WTC11 (cell line): Measurements from ENCODE around the gene SREBF2. TPM values are rescaled to one million over a fixed set of nuclear protein-coding genes. Genes with fewer than 3 reads are reported as not detected.

ENCODE experiments used
- ATAC-seq: fragments of 200-7000 bp; cut with Tn5 transposase; 2 replicates; pipeline ENCODE4 v1.10.0; 2021; ENCODE audit warnings: mild to moderate bottlenecking, moderate library complexity
- Bru-seq: library from RNA; stranded (reverse); fragments of 400-500 nt; gene quantifications from one replicate; lab custom pipeline; 2021; lab: Mats Ljungman, UMichigan
- CTCF ChIA-PET: fragments of 300-600 bp; sonication (Branson Sonifier 250); formaldehyde crosslinking; loops from one replicate; lab custom pipeline; 2021; ENCODE audit warnings: antibody characterized with exemption; lab: Charles Lee
- POLR2A ChIA-PET: fragments of 350-600 bp; sonication (Branson Sonifier 250); formaldehyde crosslinking; loops from one replicate; lab custom pipeline; 2021; ENCODE audit warnings: antibody characterized with exemption; lab: Charles Lee
- DNase-seq: peaks from one replicate; pipeline ENCODE4 v3.0.0; 2021; ENCODE audit warnings: low spot score
- H3K27ac Mint-ChIP-seq: 2 replicates; pipeline ENCODE4 v1.8.0; 2021; ENCODE audit warnings: mixed read lengths
- H3K27me3 Mint-ChIP-seq: 2 replicates; pipeline ENCODE4 v1.8.0; 2021; ENCODE audit warnings: low read depth, mild to moderate bottlenecking, moderate library complexity, mixed read lengths
- H3K36me3 Mint-ChIP-seq: 2 replicates; pipeline ENCODE4 v1.8.0; 2021; ENCODE audit warnings: mixed read lengths
- H3K4me1 Mint-ChIP-seq: 2 replicates; pipeline ENCODE4 v1.8.0; 2022; ENCODE audit warnings: mixed read lengths
- H3K4me3 Mint-ChIP-seq: 2 replicates; pipeline ENCODE4 v1.8.0; 2021; ENCODE audit warnings: mild to moderate bottlenecking, moderate library complexity, mixed read lengths
- H3K9me3 Mint-ChIP-seq: 2 replicates; pipeline ENCODE4 v1.8.0; 2021; ENCODE audit warnings: mixed read lengths
- ATF1 ChIP-seq: sonication (generic); formaldehyde crosslinking; IDR thresholded peaks from 2 replicates; pipeline ENCODE4 v1.8.1; 2023; ENCODE audit warnings: mild to moderate bottlenecking, moderate library complexity, missing genetic modification reagents
- ATF2 ChIP-seq: sonication (generic); formaldehyde crosslinking; IDR thresholded peaks from 2 replicates; pipeline ENCODE4 v1.8.1; 2022; ENCODE audit warnings: low read depth, missing genetic modification reagents, borderline replicate concordance
- ATF6 ChIP-seq: sonication (generic); formaldehyde crosslinking; IDR thresholded peaks from 2 replicates; pipeline ENCODE4 v1.8.1; 2023; ENCODE audit warnings: mild to moderate bottlenecking, missing genetic modification reagents
- CBFB ChIP-seq: sonication (generic); formaldehyde crosslinking; IDR thresholded peaks from 2 replicates; pipeline ENCODE4 v1.8.1; 2022; ENCODE audit warnings: mild to moderate bottlenecking, low read depth, missing genetic modification reagents
- E2F5 ChIP-seq: sonication (generic); formaldehyde crosslinking; IDR thresholded peaks from 2 replicates; pipeline ENCODE4 v1.8.1; 2022; ENCODE audit warnings: mild to moderate bottlenecking, moderate library complexity, missing genetic modification reagents
- ESRRA ChIP-seq: sonication (generic); formaldehyde crosslinking; IDR thresholded peaks from 2 replicates; pipeline ENCODE4 v1.8.1; 2022; ENCODE audit warnings: mild to moderate bottlenecking, missing genetic modification reagents, borderline replicate concordance
- ETV6 ChIP-seq: sonication (generic); formaldehyde crosslinking; IDR thresholded peaks from 2 replicates; pipeline ENCODE4 v1.8.1; 2022; ENCODE audit warnings: mild to moderate bottlenecking, missing genetic modification reagents
- FOXP1 ChIP-seq: sonication (generic); formaldehyde crosslinking; IDR thresholded peaks from 2 replicates; pipeline ENCODE4 v1.8.0; 2022; ENCODE audit warnings: missing genetic modification reagents, mild to moderate bottlenecking, moderate library complexity, borderline replicate concordance
- GRHL2 ChIP-seq: fragments of 250-450 bp; sonication (Bioruptor Pico); IDR thresholded peaks from 2 replicates; pipeline ENCODE4 v1.8.0; 2022; ENCODE audit warnings: mild to moderate bottlenecking, moderate library complexity; ENCODE audit not compliant: insufficient replicate concordance, severe bottlenecking
- IRF2 ChIP-seq: sonication (generic); formaldehyde crosslinking; IDR thresholded peaks from 2 replicates; pipeline ENCODE4 v1.8.0; 2022; ENCODE audit warnings: low read depth, missing genetic modification reagents, borderline replicate concordance
- NFATC4 ChIP-seq: fragments of 250-450 bp; sonication (Bioruptor Pico); IDR thresholded peaks from 2 replicates; pipeline ENCODE4 v1.9.0; 2021; ENCODE audit warnings: mild to moderate bottlenecking
- SMAD3 ChIP-seq: sonication (generic); formaldehyde crosslinking; IDR thresholded peaks from 2 replicates; pipeline ENCODE4 v1.8.0; 2022; ENCODE audit warnings: missing genetic modification reagents, mild to moderate bottlenecking, borderline replicate concordance
- TP53 ChIP-seq: sonication (generic); formaldehyde crosslinking; IDR thresholded peaks from 2 replicates; pipeline ENCODE4 v1.8.1; 2023; ENCODE audit warnings: mild to moderate bottlenecking, missing genetic modification reagents
- ZNF121 ChIP-seq: sonication (generic); formaldehyde crosslinking; IDR thresholded peaks from 2 replicates; pipeline ENCODE4 v1.8.0; 2023; ENCODE audit warnings: missing genetic modification reagents
- ZNF138 ChIP-seq: sonication (generic); formaldehyde crosslinking; conservative IDR thresholded peaks from 2 replicates; pipeline ENCODE4 v1.8.1; 2022; ENCODE audit warnings: mild to moderate bottlenecking, moderate library complexity, missing genetic modification reagents
- ZNF317 ChIP-seq: sonication (generic); formaldehyde crosslinking; IDR thresholded peaks from 2 replicates; pipeline ENCODE4 v1.8.1; 2023; ENCODE audit warnings: low read depth, mild to moderate bottlenecking, moderate library complexity, missing genetic modification reagents, borderline replicate concordance
- ZNF396 ChIP-seq: fragments of 250-450 bp; sonication (Bioruptor Pico); IDR thresholded peaks from 2 replicates; pipeline ENCODE4 v1.8.0; 2021; ENCODE audit warnings: mild to moderate bottlenecking, moderate library complexity, borderline replicate concordance
- ZNF423 ChIP-seq: fragments of 250-450 bp; sonication (Bioruptor Pico); IDR thresholded peaks from 2 replicates; pipeline ENCODE4 v2.1.2; 2022; ENCODE audit warnings: mild to moderate bottlenecking, moderate library complexity
- ZSCAN18 ChIP-seq: fragments of 250-450 bp; sonication (Bioruptor Pico); IDR thresholded peaks from 2 replicates; pipeline ENCODE4 v2.1.2; 2022; ENCODE audit warnings: mild to moderate bottlenecking, moderate library complexity
- long read RNA-seq, 3 experiments: library from RNA in 1 of 3; library from capped mRNA in 1 of 3; library from polyadenylated mRNA in 1 of 3; unstranded in 2 of 3; stranded (forward) in 1 of 3; transcript quantifications; one replicate each; pipeline ENCODE4 v2.0.0, GENCODE V29; 2021
- total RNA-seq: library from RNA; stranded (reverse); gene quantifications from 3 replicates; pipeline ENCODE4 v1.2.3, GENCODE V29; 2021
- TF ChIP-seq, protein P1 (sequence below): fragments of 250-450 bp; sonication (Bioruptor Pico); IDR thresholded peaks from 2 replicates; pipeline ENCODE4 v1.9.0; 2021; ENCODE audit warnings: mild to moderate bottlenecking
- TF ChIP-seq, protein P2 (sequence below): sonication (generic); formaldehyde crosslinking; IDR thresholded peaks from 2 replicates; pipeline ENCODE4 v1.8.1; 2023; ENCODE audit warnings: mild to moderate bottlenecking, missing genetic modification reagents
- TF ChIP-seq, protein P3 (sequence below): sonication (generic); formaldehyde crosslinking; IDR thresholded peaks from 2 replicates; pipeline ENCODE4 v1.8.0; 2022; ENCODE audit warnings: mild to moderate bottlenecking, missing genetic modification reagents
- TF ChIP-seq, protein P4 (sequence below): fragments of 200-600 bp; IDR thresholded peaks from 2 replicates; pipeline ENCODE4 v1.8.0; 2022; ENCODE audit warnings: antibody characterized with exemption

Gene SREBF2
- total RNA-seq (151 to 173 TPM (median 171 TPM) in 3 replicates), Bru-seq, nascent RNA (percentile 86 among the genes with signal in this experiment)
- long read RNA-seq, experiment 1, full-length matches to known transcripts, result 463 of 772 reads
- long read RNA-seq, experiment 1, partial matches to known transcripts, result 149 of 772 reads
- long read RNA-seq, experiment 1, other reads (novel, unspliced or antisense), result 160 of 772 reads
- long read RNA-seq, experiment 2, full-length matches to known transcripts, result 44 of 203 reads
- long read RNA-seq, experiment 2, partial matches to known transcripts, result 141 of 203 reads
- long read RNA-seq, experiment 2, other reads (novel, unspliced or antisense), result 18 of 203 reads
- long read RNA-seq, experiment 3, partial matches to known transcripts, result 6 of 7 reads
- long read RNA-seq, experiment 3, other reads (novel, unspliced or antisense), result 1 of 7 reads

DNA sequence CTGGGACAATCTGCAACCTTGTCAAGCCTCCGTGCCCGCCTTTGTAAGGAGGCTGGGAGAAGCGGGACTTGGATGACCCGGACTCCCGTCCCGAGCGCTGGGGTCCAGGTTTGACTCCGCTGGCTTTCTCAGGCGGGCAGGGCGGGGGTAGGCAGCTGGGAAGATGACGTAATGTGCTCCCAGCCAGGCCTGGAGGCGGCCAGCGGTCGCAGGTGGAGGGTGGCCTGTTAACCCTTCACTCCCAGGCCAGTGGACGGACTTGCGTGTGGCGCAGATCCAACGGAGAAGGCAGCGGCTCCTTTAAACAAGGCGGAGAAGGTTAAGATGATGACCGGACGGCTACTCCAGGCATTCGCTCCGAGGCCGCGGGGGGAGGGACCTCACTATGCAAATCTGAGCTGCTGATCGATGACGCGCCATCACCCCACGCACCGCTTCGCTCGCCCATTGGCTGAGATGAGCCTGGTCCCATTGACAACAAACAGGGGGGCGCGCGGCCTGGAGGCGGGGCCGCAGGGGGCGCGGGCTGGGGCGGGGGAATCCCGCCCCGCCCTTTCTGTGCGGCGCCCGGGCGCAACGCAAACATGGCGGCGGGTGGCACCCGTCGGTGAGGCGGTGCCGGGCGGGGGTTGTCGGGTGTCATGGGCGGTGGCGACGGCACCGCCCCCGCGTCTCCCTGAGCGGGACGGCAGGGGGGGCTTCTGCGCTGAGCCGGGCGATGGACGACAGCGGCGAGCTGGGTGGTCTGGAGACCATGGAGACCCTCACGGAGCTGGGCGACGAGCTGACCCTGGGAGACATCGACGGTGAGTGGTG, at the start of gene SREBF2:
Gene SREBF2, plus strand, starts transcription at position 553 of the 816 bp plus-strand sequence. Its CDS starts 166 bp downstream, at position 719.
- H3K4me3 Mint-ChIP-seq, result peak within 1 kb of the TSS; percentile 96
- peaks cover 45% of the 10 kb centered on the region for H3K4me1 Mint-ChIP-seq
- H3K27me3 Mint-ChIP-seq, result no peaks in the 10 kb centered on the region
- POLR2A ChIA-PET, result interaction anchor here (0.6 to 2.4 kb wide), 13 partner anchors 10 to 1248 kb away, joined by 3 to 21 read pairs (median 5); partner anchors contain the start of genes CCDC134, NDUFA6 and PMM1
- peaks cover 14% of the 10 kb centered on the region for H3K36me3 Mint-ChIP-seq
- DNase-seq (peak; percentile 100), ATAC-seq (peak; percentile 92)
- CTCF ChIA-PET, result interaction anchor here (0.6 to 7.8 kb wide), 15 partner anchors 10 to 258 kb away, joined by 3 to 59 read pairs (median 6); partner anchors contain the start of genes CENPM and NDUFA6
- H3K27ac Mint-ChIP-seq, result peak within 1 kb of the TSS; percentile 100
- no peaks in the 10 kb centered on the region for H3K9me3 Mint-ChIP-seq
- no peak for TF ChIP-seq ZNF317
- TF ChIP-seq ATF1 (CRISPR knock-in tag), result no peak
- peak; percentile 71 for TF ChIP-seq FOXP1 (CRISPR knock-in tag)
- no peak for TF ChIP-seq IRF2 (CRISPR knock-in tag)
- TF ChIP-seq, protein P1, sequence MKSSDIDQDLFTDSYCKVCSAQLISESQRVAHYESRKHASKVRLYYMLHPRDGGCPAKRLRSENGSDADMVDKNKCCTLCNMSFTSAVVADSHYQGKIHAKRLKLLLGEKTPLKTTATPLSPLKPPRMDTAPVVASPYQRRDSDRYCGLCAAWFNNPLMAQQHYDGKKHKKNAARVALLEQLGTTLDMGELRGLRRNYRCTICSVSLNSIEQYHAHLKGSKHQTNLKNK (CRISPR knock-in tag), result no peak
- TF ChIP-seq GRHL2 (CRISPR knock-in tag), result no peak
- TF ChIP-seq NFATC4, result no peak
- TF ChIP-seq ETV6 (CRISPR knock-in tag), result peak; percentile 90
- TF ChIP-seq SMAD3 (CRISPR knock-in tag), result no peak
- 0 out of 2 replicates have a peak, but pooled peaks have one; percentile 13 for TF ChIP-seq CBFB (CRISPR knock-in tag)
- TF ChIP-seq, protein P2, sequence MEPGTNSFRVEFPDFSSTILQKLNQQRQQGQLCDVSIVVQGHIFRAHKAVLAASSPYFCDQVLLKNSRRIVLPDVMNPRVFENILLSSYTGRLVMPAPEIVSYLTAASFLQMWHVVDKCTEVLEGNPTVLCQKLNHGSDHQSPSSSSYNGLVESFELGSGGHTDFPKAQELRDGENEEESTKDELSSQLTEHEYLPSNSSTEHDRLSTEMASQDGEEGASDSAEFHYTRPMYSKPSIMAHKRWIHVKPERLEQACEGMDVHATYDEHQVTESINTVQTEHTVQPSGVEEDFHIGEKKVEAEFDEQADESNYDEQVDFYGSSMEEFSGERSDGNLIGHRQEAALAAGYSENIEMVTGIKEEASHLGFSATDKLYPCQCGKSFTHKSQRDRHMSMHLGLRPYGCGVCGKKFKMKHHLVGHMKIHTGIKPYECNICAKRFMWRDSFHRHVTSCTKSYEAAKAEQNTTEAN (CRISPR knock-in tag), result no peak
- TF ChIP-seq, protein P3, sequence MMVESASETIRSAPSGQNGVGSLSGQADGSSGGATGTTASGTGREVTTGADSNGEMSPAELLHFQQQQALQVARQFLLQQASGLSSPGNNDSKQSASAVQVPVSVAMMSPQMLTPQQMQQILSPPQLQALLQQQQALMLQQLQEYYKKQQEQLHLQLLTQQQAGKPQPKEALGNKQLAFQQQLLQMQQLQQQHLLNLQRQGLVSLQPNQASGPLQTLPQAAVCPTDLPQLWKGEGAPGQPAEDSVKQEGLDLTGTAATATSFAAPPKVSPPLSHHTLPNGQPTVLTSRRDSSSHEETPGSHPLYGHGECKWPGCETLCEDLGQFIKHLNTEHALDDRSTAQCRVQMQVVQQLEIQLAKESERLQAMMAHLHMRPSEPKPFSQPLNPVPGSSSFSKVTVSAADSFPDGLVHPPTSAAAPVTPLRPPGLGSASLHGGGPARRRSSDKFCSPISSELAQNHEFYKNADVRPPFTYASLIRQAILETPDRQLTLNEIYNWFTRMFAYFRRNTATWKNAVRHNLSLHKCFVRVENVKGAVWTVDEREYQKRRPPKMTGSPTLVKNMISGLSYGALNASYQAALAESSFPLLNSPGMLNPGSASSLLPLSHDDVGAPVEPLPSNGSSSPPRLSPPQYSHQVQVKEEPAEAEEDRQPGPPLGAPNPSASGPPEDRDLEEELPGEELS, result no peak; the same call in 1 of the 2 replicates
- TF ChIP-seq TP53 (CRISPR knock-in tag), result no peak
- no peak for TF ChIP-seq ZNF396
- TF ChIP-seq, protein P4, sequence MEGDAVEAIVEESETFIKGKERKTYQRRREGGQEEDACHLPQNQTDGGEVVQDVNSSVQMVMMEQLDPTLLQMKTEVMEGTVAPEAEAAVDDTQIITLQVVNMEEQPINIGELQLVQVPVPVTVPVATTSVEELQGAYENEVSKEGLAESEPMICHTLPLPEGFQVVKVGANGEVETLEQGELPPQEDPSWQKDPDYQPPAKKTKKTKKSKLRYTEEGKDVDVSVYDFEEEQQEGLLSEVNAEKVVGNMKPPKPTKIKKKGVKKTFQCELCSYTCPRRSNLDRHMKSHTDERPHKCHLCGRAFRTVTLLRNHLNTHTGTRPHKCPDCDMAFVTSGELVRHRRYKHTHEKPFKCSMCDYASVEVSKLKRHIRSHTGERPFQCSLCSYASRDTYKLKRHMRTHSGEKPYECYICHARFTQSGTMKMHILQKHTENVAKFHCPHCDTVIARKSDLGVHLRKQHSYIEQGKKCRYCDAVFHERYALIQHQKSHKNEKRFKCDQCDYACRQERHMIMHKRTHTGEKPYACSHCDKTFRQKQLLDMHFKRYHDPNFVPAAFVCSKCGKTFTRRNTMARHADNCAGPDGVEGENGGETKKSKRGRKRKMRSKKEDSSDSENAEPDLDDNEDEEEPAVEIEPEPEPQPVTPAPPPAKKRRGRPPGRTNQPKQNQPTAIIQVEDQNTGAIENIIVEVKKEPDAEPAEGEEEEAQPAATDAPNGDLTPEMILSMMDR, result no peak
- no peak for TF ChIP-seq ZNF121 (CRISPR knock-in tag)
- no peak for TF ChIP-seq ATF6 (CRISPR knock-in tag)
- no peak for TF ChIP-seq ZNF138
- TF ChIP-seq ESRRA (CRISPR knock-in tag), result no peak
- no peak for TF ChIP-seq ZSCAN18 (CRISPR knock-in tag)
- no peak for TF ChIP-seq ZNF423 (CRISPR knock-in tag)
- TF ChIP-seq ATF2, result peak; percentile 57; the same call in 1 of the 2 replicates
- TF ChIP-seq E2F5 (CRISPR knock-in tag), result peak; percentile 36; the same call in 1 of the 2 replicates
